GM21367 (cell line): ENCODE measurements around the gene ATOH8.

ENCODE experiments used
- ATAC-seq: cut with Tn5 transposase; IDR thresholded peaks from one replicate; pipeline ENCODE4 v1.9.1; 2021; ENCODE audit not compliant: unreplicated experiment

Gene ATOH8

DNA sequence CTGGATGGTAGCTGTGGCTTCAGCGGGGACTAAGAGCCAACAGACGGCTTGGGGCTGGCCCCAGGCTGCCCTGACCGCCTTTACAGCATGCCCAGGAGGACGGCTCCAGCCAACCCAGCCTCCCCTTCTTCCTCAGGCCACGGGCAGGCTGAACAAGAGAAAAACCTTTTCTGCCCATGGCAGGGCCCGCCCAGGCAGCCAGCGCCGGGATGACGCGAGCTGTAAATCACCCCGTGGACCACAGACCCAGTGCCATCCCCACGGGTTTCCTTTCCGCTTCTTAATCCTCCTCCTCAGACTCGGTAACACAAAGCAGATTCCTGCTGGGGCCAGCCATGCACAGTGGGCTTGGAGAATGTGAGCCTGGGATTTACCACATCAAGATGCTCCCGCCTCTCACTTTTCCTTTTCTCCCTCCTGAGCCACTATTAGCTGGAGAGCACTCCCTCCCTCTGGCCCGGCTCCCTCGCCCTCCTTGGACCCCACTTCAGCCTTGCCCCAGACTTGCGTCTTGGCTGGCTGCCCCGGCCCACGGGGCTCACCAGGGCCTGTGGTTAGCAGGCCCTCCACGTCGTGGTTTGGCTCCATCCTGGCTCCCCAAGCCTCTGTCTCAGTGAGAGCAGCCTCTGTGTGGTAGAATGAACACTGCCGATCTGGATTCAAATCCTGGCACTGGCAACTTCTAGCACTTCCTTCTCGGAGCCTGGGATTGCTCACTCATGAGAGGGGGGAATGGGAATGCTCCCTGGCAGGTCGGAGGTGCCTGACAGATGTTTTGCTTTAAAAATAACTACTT lies 31.4 kb downstream of the ATOH8 start:
- no peak for ATAC-seq

DNA sequence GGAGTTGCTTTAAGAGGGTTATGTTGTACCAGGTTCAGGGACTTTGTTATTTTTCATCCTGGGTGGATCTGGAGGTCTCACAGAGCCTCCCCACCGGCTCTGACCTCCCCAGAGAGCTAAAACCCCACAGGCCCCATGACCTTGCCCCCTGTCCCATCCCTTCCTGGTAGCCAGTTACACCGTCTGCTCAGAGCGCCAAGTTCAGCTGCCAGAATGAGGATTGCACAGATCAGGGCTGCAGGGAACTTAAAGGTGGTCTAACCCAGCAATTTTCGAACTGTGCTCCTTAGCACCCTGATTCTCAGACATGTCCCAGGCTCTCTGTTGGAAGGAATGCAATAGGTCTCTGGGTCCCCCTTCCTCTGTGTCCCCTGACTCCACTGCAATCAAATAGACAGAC lies 32.1 kb downstream of the ATOH8 start:
- ATAC-seq = no peak

DNA sequence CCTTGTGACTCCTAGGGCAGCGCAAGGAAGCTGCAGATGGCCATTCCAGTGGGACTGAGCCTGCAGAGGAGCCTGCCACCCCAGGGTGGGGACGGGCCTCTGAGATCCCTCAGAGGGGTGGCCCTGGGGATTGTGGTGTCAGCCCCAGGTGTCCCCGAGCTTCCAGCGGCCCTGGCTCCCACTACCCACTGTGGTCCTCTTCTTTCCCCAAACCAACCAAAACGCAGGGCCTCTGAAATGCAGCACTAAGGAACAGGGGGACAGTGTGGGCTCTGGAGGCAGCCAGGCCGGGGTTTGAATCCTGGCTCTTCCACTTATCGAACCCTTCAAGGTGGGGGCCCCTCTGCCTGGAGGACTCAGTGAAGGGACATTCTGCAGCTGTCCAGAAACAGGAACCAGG lies 32.7 kb downstream of the ATOH8 start:
- no peak for ATAC-seq

DNA sequence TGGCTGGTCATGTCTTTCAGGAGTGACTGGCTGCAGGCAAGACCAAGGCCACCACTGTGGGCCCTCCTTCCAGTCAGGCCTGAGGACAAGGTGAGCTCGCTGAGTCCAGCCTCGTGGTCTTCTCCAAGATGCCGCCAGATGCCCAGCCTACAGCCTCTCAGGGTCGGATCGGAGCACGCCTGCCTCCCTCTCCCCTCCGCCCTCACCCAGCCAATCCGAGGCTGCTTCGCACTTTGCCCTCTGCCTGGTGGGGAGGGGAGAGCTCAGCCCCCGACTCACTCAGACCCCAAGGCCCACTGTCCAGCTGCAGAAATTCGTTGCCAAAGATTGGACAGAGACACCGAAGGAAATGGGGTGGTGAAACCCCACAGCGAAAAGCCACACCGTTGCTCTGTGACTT lies 33.1 kb downstream of the ATOH8 start:
- no peak for ATAC-seq

DNA sequence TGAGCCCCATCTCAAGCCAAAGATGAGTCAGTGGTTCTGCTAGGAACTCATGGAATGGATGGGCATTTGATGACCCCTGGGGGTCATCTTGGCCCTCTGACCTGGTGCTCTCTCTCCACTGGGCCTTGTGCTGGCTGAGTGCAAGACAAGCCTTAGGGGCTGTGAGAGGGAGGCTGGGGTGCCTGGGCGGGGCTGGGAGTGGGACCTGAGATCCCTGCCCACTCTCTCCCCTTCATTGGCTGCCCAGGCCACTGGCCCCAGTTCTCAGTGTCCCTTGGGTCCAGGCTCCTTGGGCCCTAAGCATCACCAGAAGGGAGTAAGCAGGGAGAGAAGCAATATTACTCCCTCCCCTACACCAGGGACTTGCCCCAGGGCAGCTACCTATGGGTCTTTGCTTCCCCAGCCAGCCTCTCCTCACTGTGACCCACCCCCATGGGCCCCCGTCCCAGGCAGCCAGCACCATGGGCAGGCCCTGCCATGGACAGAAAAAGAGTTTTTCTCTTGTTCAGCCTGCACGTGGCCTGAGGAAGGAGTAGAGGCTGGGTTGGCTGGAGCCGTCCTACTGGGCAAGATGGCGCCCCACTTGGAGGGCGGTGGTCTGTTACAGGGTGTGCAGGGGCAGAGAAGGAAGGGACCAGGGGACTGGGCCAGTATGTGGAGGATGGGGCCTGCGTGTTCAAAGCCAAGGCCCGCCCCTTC lies 33.6 kb downstream of the ATOH8 start:
- no peak for ATAC-seq

DNA sequence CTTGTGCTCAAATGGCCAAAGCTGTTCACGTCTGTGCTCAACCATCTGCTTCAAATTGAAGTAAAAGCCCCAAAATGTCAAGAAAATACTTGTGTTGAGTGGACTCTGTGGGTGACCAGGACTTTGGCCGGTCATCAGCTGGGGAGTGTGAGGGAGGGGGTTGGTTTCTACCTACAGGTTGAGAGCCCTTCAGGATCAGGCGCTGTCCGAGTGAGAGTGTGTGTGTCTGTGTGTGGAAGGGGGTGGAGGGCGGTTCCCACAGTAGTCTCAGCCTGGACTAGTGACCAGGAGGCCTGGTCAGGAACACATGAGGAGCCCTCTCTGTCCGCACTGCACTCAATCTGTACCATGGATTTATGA lies 34.2 kb downstream of the ATOH8 start:
- no peak for ATAC-seq

DNA sequence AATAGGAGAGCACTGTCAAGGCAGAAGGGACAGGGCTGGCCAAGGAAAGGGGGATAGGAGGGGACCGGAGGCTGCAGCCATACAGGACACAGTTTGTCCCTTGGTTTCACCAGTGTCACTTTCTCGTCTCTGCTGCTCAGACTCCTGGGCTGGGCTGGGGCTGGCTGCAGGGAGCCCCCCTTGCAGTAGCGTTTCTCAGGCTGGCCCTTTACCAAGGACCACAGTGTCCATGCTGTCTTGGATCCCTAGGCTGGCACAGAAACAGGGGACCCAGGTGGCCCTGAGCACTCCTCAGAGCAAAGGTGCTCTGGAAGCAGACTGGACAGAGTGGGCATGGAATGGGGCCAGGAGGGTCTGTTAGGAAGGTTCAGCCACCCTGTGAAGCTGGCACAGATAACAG lies 34.8 kb downstream of the ATOH8 start:
- ATAC-seq = no peak

DNA sequence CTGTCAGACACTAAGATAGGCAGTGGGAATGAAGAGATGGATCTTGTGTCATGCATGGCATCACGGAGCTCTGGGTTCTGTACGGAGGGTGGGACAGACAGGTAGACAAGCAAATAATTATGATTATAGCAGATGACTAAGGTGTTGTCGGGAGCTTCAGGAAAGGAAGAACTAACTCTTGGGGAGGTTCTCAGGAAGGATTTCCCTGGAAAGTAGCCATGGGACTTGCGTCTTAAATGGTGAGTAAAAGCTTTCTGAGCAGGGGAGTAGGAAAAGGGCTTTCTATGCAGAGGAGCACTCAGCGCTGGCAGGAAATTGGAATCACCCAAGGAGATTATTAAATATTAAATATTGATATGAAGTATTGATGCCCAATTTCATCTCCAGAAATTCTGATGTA lies 35.5 kb downstream of the ATOH8 start:
- ATAC-seq = no peak

DNA sequence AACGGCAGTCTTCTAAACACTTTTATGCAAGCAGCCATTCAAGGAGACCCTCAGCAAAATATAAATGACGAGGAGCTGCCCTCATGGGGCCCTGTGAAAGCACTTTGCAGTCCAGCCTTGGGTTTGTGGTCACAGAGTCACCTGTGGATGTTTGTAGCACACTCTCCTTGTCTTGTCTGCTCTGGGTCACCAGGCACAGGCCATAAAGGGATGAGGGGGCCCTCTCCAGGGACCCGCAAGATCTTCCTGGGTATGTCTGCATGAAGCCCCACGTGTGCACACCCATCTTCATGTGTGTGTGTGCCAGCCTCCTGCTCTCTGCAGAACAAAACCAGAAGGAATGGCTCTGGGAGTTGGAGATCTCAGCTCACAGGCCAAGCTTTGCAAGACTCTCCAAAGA lies 36.2 kb downstream of the ATOH8 start:
- ATAC-seq = no peak

DNA sequence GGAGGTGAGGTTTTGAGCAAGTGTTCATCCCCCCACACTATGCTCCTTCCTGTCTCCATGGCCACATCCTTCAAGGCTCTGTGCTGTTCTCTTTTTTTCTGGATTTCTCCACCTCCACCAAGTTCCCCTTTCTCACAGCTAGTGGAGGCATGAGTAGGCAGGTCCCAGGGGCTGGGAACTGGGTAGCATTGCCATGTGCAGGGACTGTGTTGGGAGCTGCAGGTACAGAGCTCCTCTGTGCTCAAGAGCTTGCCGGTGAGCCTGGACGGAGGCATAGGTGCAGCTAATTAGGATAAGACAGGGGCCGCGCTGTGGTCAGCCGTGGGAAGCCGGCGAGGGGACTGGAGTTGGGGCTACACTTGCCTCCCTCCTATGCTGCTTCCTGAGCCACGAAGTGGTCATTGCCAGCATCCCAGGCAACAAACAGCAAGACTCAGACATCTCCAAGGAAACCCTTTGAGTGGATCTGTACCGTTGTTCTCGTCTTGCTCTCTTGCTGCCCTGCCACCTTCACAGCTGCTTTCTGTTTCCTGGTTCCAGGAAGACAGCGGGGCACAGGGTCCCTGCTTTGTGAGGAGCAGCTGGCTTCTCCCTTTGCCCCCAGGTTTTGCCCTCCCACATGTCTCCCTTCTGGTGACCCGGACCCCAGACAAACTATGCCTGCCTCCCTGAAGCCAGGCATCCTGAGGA lies 36.9 kb downstream of the ATOH8 start:
- ATAC-seq = no peak

DNA sequence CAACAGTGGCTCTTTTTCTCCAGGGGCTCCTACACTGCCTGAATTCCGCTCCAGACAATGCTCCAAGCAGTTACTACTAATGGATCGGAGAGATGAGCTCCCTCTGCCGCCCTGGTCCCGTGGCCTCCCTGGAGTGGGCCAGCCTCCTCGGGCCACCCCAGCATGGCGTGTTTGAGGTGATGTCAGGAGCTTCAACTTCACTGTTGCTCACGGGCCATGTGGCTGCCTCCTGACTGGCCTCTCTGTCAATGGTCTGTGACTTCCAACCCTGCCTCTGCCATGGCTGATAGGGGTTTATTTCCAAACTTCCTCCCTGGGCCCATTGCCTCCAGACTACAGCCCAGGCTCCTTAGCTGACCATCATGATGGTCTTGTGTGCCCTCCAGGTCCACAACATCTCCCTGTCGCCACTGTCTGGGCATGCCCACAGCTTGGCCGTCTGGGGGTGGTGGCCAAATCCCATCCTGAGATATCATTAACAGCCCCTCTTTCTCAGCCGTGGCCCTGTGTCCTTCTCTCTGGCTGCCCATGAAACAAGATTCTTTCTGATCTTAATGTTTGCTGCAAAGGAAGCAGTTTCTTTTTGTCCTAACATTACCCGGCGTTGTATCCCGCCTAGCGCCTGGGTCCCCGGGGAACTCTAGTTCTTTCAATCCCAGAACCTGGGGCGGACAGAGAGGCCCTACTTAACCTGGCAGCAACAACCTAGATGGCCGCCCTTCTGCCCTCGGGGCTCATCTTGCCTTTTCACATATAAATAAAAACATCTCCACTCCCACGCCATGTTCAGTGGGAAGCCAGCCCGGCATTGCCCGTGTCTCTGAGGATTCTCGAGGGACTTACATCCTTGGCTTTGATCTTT lies 38.1 kb downstream of the ATOH8 start:
- ATAC-seq = no peak

DNA sequence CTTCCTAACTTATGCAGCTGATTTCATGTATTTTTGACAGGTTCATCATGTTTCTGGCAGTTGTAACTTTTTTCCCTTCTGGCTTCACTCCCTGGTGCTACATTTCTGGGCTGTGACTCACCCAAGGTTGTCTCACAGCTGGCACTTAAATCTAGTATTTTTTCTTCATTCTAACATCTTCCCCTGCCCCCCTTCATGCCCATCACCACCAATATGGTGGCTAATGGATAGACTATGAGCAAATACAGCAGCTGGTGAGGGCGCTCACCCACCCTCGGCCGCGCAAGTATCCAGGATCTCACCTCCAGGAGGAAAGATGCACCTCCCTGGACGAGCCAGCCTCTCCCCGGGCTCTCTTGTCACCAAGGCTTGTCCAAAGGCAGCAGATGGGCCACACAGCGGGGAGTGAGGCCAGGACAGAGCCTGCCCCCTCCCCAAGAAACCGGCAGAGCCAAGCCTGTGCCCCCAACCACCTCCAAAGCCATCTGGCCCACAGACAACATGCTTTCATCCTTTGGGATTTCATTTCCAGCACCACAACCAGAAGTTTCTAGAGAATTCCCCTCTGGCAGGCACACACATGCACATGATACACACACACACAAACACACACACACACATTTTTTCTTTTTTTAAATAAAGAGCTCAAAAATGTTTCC lies 39.1 kb downstream of the ATOH8 start:
- no peak for ATAC-seq

DNA sequence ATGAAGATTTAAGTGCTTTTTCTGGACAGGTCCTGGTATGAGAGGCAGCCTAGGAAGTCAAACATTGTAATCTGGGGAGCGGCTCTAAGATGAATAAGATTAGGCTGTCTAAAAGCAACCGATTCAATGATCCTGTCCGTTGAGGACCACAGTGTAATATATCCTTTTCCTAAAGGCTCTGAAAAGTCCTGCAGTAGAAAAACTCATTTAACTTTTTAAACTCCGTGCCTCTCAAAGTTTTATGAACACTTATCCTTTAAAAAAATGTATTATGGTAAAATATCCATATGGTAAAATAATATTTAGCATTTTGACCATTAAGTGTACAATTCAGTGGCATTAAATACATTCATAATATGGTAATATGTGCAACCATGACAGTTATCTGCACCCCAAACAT lies 39.8 kb downstream of the ATOH8 start:
- ATAC-seq = no peak

DNA sequence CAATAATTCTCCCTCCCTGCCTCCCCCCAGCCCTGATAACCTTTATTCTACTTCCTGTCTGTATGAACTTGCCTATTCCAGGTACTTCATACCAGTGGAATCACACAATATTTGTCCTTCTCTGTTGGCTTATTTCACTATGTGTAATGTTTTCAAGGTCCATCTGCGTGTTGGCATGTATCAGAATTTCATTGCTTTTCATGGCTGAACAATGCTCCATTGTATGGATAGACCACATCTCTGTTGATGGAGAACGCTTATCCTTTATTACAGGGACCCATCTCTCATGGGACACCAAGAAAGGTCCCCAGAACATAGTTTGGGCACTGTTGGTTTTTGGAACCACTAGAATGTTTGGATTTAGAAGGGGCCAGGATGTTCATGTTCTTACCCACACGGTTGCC lies 40.2 kb downstream of the ATOH8 start:
- ATAC-seq = no peak

DNA sequence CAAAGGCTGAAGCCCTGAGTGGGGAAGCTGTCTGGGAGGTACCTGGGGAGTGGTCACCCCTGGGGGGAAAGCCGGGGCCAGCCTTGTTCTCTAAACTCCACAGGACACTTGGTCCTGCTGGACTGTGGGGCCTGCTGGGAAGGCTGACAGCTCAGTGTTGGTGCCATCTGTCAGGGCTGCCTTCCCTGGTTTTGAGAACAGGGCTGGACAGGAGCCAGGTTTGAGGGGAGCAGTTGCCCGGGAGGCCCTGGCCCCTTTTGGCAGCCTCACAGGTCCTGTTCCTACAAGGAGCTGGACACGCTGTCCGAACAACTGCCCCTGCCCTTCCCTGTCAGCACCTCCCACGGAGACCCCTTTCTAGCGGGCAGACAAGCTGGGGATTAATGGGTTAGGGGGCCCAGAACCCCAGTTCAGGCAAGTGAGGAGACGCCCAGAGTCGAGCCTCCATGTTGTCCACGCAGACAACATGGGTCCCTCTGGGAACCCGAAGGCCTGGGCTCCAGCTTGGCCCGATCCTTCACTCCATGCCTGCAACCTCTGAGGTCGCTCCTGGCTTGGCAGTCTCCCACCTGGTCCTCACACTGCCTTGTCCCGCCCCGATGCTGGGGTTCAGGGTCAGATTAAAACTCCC lies 40.8 kb downstream of the ATOH8 start:
- no peak for ATAC-seq

DNA sequence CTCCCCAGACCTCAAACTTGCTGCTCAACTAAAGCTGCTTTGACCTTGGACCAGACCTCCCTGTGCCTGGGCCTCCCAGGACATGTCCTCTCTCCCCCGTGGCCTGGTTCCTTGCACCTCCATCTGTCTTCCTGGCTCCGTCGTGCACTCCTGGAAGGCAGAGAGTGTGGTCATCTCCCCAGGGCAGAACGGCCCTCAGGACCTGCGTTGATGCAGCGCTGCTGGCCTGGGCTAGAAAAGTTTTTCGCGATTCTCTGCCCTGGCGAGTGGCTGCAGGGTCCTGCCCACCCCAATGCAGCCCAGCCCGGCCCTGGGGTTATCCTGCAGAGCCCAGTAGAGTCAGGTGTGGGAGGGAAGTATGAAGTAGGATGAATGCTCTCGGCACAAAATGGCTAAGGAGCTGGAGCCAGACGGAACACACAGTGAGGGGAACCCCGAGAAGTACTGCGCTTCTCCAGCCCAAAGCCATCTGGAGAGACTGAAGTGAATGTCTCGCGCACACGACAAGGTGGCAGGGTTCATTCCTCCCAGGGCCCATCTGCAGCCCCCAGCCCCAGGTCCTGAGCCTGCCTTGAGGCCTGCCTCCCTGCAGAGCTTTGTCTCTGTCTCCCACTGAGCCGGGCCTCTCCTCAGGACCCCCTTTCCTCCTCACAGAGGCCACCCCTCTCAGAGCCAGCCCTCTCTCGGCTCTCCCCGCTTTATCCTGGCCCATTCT lies 41.7 kb downstream of the ATOH8 start:
- ATAC-seq = no peak

DNA sequence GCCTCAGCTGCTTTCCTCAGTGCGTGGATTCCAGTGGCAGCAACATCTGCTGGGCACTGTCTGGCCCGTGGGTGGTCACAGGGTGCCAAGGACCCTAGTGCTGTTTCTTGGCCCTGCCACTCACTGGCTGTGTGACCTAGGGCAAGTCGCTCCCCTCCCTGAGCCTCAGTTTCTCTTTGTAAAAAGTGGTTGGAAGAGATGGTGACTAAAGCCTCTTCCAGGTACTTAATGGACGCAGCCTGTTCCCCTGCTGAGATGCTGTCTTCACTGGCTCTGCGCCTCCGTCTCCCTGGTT lies 42.2 kb downstream of the ATOH8 start:
- ATAC-seq = no peak

DNA sequence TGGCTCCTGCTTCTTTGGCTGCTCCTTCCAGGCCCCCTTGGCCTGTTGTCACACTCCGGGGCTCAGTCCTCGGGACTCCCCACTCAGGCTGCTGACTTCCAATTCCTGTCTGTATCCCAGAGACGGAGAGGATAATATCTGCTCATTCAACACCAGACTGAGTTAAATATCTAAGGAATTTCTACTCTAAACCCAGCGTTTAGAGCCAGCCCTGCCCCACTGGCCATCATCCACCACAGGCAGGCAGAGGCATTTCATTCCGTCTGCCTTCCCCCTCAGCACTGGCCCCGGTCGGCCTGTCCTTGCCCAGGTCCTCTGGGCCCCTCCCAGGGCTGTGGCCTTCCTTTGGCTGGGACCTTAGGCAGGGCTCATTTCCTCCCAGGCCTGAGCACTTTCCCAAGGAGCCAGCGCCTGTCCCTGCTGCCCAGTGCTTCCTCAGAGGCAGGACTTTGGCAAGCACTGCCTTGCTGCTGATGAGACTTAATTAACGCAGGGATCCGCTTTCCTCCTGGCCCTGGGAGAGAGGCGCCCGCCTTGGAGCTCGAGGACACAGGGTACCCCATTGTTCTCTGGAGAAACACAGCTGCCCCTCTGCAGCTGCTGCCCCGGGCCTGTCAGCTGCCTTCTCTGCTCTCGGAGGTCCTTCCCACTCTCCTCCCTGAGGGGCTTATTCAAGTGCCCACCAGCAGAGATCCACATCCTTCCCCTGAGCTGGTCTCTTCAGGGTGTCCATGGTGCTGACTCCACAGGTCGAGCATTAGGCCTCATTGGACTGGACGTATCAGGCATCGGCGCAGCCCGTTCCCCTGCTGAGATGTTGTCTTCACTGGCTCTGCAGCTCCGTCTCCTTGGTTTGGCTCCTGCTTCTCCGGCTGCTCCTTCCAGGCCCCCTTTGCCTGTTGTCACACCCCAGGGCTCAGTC lies 42.8 kb downstream of the ATOH8 start:
- no peak for ATAC-seq

DNA sequence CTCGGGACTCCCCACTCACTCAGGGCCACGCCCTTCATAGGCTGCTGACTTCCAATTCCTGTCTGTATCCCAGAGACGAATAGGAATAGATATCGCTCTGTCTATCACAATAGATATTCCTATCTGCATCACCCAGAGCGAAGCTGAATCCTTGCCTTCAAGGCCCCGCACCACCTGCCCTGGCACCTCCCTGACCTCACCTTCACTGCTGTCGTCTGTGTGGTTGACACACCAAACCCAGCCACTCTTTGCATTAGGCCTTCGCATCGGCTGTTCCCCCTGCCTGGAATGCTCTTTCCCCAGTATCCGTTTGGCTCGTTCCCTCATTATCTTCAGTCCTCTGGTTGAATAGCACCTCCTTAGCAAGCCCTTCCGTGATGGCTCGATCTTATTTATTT lies 43.5 kb downstream of the ATOH8 start:
- ATAC-seq = no peak
